ENCODE data around the gene PTPN18. TPM values are rescaled to one million over a fixed set of nuclear protein-coding genes. Genes with fewer than 3 reads are reported as not detected.
A peak's percentile ranks its signal among the peaks of the same experiment; 100 is the strongest.

PTPN18 gene
- total RNA-seq, 2 donors from 2014 or later, result 79.2 to 93.3 TPM

- TF ChIP-seq CTCF (IDR thresholded peaks at IDR 0.05), result no peak
- Histone ChIP-seq H3K4me1 (ENCODE audit: control insufficient read depth in 1 of 2, low read depth in 2 of 2) (peaks cover 0 to 25% of the 10 kb centered on the region in 2 donors), H3K27ac (no peak overlapping the region), H3K9me3 (no peaks in the 10 kb centered on the region), H3K4me3 (no peak overlapping the region), H3K36me3 (peaks cover 6% of the 10 kb centered on the region), H3K27me3 (replicated peaks; ENCODE audit: insufficient read depth) (no peaks in the 10 kb centered on the region)
- ATAC-seq (ENCODE audit: insufficient number of reproducible peaks, low FRiP score, low read depth) (no peak), DNase-seq (ENCODE audit: low spot score) (no peak)
These were observed 14.6 kb downstream of the PTPN18 start for GRCh38 chr2:130370490-130370889.

- Histone ChIP-seq H3K36me3 (peaks cover 6% of the 10 kb centered on the region), H3K4me3 (peak overlapping the region; percentile 86), H3K27ac (peak overlapping the region; percentile 87 to 88), H3K4me1 (ENCODE audit: control insufficient read depth in 1 of 2, low read depth in 2 of 2) (peaks cover 0 to 25% of the 10 kb centered on the region in 2 donors), H3K9me3 (no peaks in the 10 kb centered on the region), H3K27me3 (replicated peaks; ENCODE audit: insufficient read depth) (no peaks in the 10 kb centered on the region)
- DNase-seq (ENCODE audit: low spot score), result no peak
- ATAC-seq (ENCODE audit: insufficient number of reproducible peaks, low FRiP score, low read depth), result no peak
- TF ChIP-seq CTCF (IDR thresholded peaks at IDR 0.05), result no peak
These were observed 15.8 kb downstream of the PTPN18 start for GRCh38 chr2:130371723-130372054.

- DNase-seq (ENCODE audit: low spot score) (peak; percentile 54), ATAC-seq (ENCODE audit: insufficient number of reproducible peaks, low FRiP score, low read depth) (peak; percentile 88)
- Histone ChIP-seq H3K4me1 (ENCODE audit: control insufficient read depth in 1 of 2, low read depth in 2 of 2) (peaks cover 0 to 25% of the 10 kb centered on the region in 2 donors), H3K27ac (peak overlapping the region; percentile 87 to 88), H3K27me3 (replicated peaks; ENCODE audit: insufficient read depth) (no peaks in the 10 kb centered on the region), H3K36me3 (peaks cover 6% of the 10 kb centered on the region), H3K4me3 (peak overlapping the region; percentile 86), H3K9me3 (no peaks in the 10 kb centered on the region)
- peak; percentile 93 for TF ChIP-seq CTCF (IDR thresholded peaks at IDR 0.05)
These were observed 16.4 kb downstream of the PTPN18 start for GRCh38 chr2:130372055-130372832.

- peak overlapping the region; percentile 87 to 88 for H3K27ac ChIP-seq
- ATAC-seq (ENCODE audit: insufficient number of reproducible peaks, low FRiP score, low read depth) (no peak), DNase-seq (ENCODE audit: low spot score) (no peak)
- no peak for TF ChIP-seq CTCF (IDR thresholded peaks at IDR 0.05)
- H3K9me3 ChIP-seq, result no peaks in the 10 kb centered on the region
- H3K27me3 ChIP-seq (replicated peaks; ENCODE audit: insufficient read depth), result no peaks in the 10 kb centered on the region
- H3K4me1 ChIP-seq (ENCODE audit: control insufficient read depth in 1 of 2, low read depth in 2 of 2), result peaks cover 0 to 25% of the 10 kb centered on the region in 2 donors
- H3K4me3 ChIP-seq, result peak overlapping the region; percentile 86
- peaks cover 6% of the 10 kb centered on the region for H3K36me3 ChIP-seq
These were observed 17.3 kb downstream of the PTPN18 start for GRCh38 chr2:130372833-130373807.

- Histone ChIP-seq H3K27me3 (replicated peaks; ENCODE audit: insufficient read depth) (no peaks in the 10 kb centered on the region), H3K4me3 (peak overlapping the region; percentile 86), H3K4me1 (ENCODE audit: control insufficient read depth in 1 of 2, low read depth in 2 of 2) (peaks cover 0 to 25% of the 10 kb centered on the region in 2 donors), H3K27ac (no peak overlapping the region), H3K36me3 (peaks cover 6% of the 10 kb centered on the region), H3K9me3 (no peaks in the 10 kb centered on the region)
- TF ChIP-seq CTCF (IDR thresholded peaks at IDR 0.05), result no peak
- DNase-seq (ENCODE audit: low spot score) (no peak), ATAC-seq (ENCODE audit: insufficient number of reproducible peaks, low FRiP score, low read depth) (no peak)
These were observed 18.0 kb downstream of the PTPN18 start for GRCh38 chr2:130373808-130374365.
